ENCODE data around the gene MEGF8. TPM values are rescaled to one million over a fixed set of nuclear protein-coding genes. Genes with fewer than 3 reads are reported as not detected.
A peak's percentile ranks its signal among the peaks of the same experiment; 100 is the strongest.

Gene MEGF8
- total and polyA plus RNA-seq, 2 donors (not counting 3 experiments of a cell fraction or from before 2014, with no cell fraction given) = 20.6 to 39.6 TPM

GRCh38 chr19:42303101-42303464 is 22.4 kb upstream of the MEGF8 start:
- Histone ChIP-seq H3K9me3 (replicated peaks; ENCODE audit: control insufficient read depth, insufficient read depth, low read length) (no peaks in the 10 kb centered on the region), H3K36me3 (ENCODE audit: control insufficient read depth in 2 of 2, extremely low read depth in 1 of 2, insufficient read depth in 2 of 2, low read length in 2 of 2) (peaks cover 0 to 1% of the 10 kb centered on the region in 2 experiments), H3K4me2 (ENCODE audit: insufficient read depth, low read length) (peak overlapping the region; percentile 26), H3K27ac (ENCODE audit: insufficient read depth, low read depth, low read length) (no peak overlapping the region), H2AFZ (ENCODE audit: low read depth, low read length) (peak overlapping the region; percentile 96), H3K4me1 (ENCODE audit: control insufficient read depth, extremely low read depth, insufficient read depth, low read length) (peaks cover 9% of the 10 kb centered on the region), H3K79me2 (ENCODE audit: control insufficient read depth, insufficient read depth, low read length) (no peaks in the 10 kb centered on the region), H3K9me1 (replicated peaks; ENCODE audit: control insufficient read depth, extremely low read depth, insufficient read depth, low read length) (no peaks in the 10 kb centered on the region), H3K4me3 (replicated peaks in 1 of 3; ENCODE audit: insufficient read depth in 1 of 3, low read depth in 1 of 3, low read length in 3 of 3) (peak overlapping the region in 1 of 3 experiments; percentile 44), H3K27me3 (ENCODE audit: control insufficient read depth in 2 of 2, insufficient read depth in 2 of 2, low read length in 2 of 2) (no peaks in the 10 kb centered on the region), H4K20me1 (replicated peaks; ENCODE audit: control insufficient read depth, extremely low read depth, insufficient read depth, low read length) (no peaks in the 10 kb centered on the region), H3K9ac (replicated peaks; ENCODE audit: extremely low read depth, insufficient read depth, low read length) (no peak overlapping the region)
- no TSS peak for BruUV-seq (replicated peaks)
- POLR2A ChIA-PET = no interaction called here
- intact Hi-C loops (cut with micrococcal nuclease) = no loop called here
- TF ChIP-seq POLR2AphosphoS5 (IDR thresholded peaks at IDR 0.05; ENCODE audit: insufficient read depth, low read depth, low read length) (no peak), FOS (IDR thresholded peaks at IDR 0.05; ENCODE audit: borderline replicate concordance, insufficient read depth, low read length) (no peak)
- FAIRE-seq (no peak), DNase-seq (ENCODE audit: low read depth, low spot score) (no peak)
- dilution Hi-C loops (cut with MboI; ENCODE audit: extremely low pct_ligation_motif_present, low sequenced_read_pairs) = no loop called here
- CTCF ChIA-PET = interaction anchor here (0.7 to 1.0 kb wide), 2 partner anchors 19 to 126 kb away, joined by 3 to 4 read pairs; no protein-coding TSS in a partner anchor

GRCh38 chr19:42303876-42304275 is 21.6 kb upstream of the MEGF8 start:
- dilution Hi-C loops (cut with MboI; ENCODE audit: extremely low pct_ligation_motif_present, low sequenced_read_pairs) = no loop called here
- POLR2A ChIA-PET = interaction anchor here (0.6 kb wide), 1 partner anchor 18 kb away, joined by 3 read pairs; no protein-coding TSS in a partner anchor

More at GRCh38 chr19:42303876-42304275, 21.6 kb upstream of the MEGF8 start:
- Histone ChIP-seq H3K4me3 (replicated peaks in 1 of 3; ENCODE audit: insufficient read depth in 1 of 3, low read depth in 1 of 3, low read length in 3 of 3) (no peak overlapping the region), H3K79me2 (ENCODE audit: control insufficient read depth, insufficient read depth, low read length) (no peaks in the 10 kb centered on the region), H3K9me3 (replicated peaks; ENCODE audit: control insufficient read depth, insufficient read depth, low read length) (no peaks in the 10 kb centered on the region), H3K9ac (replicated peaks; ENCODE audit: extremely low read depth, insufficient read depth, low read length) (no peak overlapping the region), H3K4me2 (ENCODE audit: insufficient read depth, low read length) (no peak overlapping the region), H3K27me3 (ENCODE audit: control insufficient read depth in 2 of 2, insufficient read depth in 2 of 2, low read length in 2 of 2) (no peaks in the 10 kb centered on the region), H3K4me1 (ENCODE audit: control insufficient read depth, extremely low read depth, insufficient read depth, low read length) (peaks cover 9% of the 10 kb centered on the region), H3K9me1 (replicated peaks; ENCODE audit: control insufficient read depth, extremely low read depth, insufficient read depth, low read length) (no peaks in the 10 kb centered on the region), H3K27ac (ENCODE audit: insufficient read depth, low read depth, low read length) (no peak overlapping the region), H2AFZ (ENCODE audit: low read depth, low read length) (no peak overlapping the region), H3K36me3 (ENCODE audit: control insufficient read depth in 2 of 2, extremely low read depth in 1 of 2, insufficient read depth in 2 of 2, low read length in 2 of 2) (peaks cover 0 to 1% of the 10 kb centered on the region in 2 experiments), H4K20me1 (replicated peaks; ENCODE audit: control insufficient read depth, extremely low read depth, insufficient read depth, low read length) (no peaks in the 10 kb centered on the region)
- intact Hi-C loops (cut with micrococcal nuclease) = no loop called here
- CTCF ChIA-PET = interaction anchor here (0.6 to 1.7 kb wide), 3 partner anchors 10 to 338 kb away, joined by 3 to 5 read pairs (median 3); no protein-coding TSS in a partner anchor
- DNase-seq (ENCODE audit: low read depth, low spot score) (no peak), FAIRE-seq (no peak)
- BruUV-seq (replicated peaks) = no TSS peak
- TF ChIP-seq POLR2AphosphoS5 (IDR thresholded peaks at IDR 0.05; ENCODE audit: insufficient read depth, low read depth, low read length) (no peak), CTCF (IDR thresholded peaks at IDR 0.05; ENCODE audit: extremely low read depth in 1 of 2, insufficient read depth in 1 of 2, low read depth in 1 of 2, low read length in 2 of 2) (no peak), POLR2A (IDR thresholded peaks at IDR 0.05; ENCODE audit: low read depth, low read length) (no peak), EZH2 (IDR thresholded peaks at IDR 0.05; ENCODE audit: borderline replicate concordance, low read depth, low read length, severe bottlenecking) (no peak), MYC (IDR thresholded peaks at IDR 0.05; ENCODE audit: low read depth, low read length) (no peak), GATA2 (IDR thresholded peaks at IDR 0.05; ENCODE audit: insufficient read depth, insufficient read length, low read depth, low read length) (no peak), JUN (IDR thresholded peaks at IDR 0.05; ENCODE audit: borderline replicate concordance, insufficient read depth, insufficient read length, low read depth) (no peak), FOS (IDR thresholded peaks at IDR 0.05; ENCODE audit: borderline replicate concordance, insufficient read depth, low read length) (no peak), MAX (IDR thresholded peaks at IDR 0.05; ENCODE audit: insufficient read depth, insufficient read length) (no peak)

Measured in endothelial cell of umbilical vein (primary cell).